H9 (cell line): Measurements from ENCODE around the gene CDH23. TPM values are rescaled to one million over a fixed set of nuclear protein-coding genes. Genes with fewer than 3 reads are reported as not detected.

Experiments
- DNase-seq: peaks from one replicate; pipeline ENCODE4 v3.0.0-alpha.2; 2017
- H2AFZ ChIP-seq: one replicate; pipeline ENCODE4 v1.6.1; 2013; ENCODE audit warnings: mild to moderate bottlenecking, low read length, control low read depth, moderate library complexity
- H2AK5ac ChIP-seq: 2 replicates; pipeline ENCODE4 v1.6.1; 2013; ENCODE audit warnings: low read length, control low read depth, mixed read lengths; ENCODE audit not compliant: insufficient read length
- H2BK120ac ChIP-seq: one replicate; pipeline ENCODE4 v1.6.1; 2013; ENCODE audit warnings: low read depth, mild to moderate bottlenecking, low read length, control low read depth, inconsistent platforms; ENCODE audit not compliant: poor library complexity, severe bottlenecking
- H2BK12ac ChIP-seq: 2 replicates; pipeline ENCODE4 v1.6.1; 2013; ENCODE audit warnings: low read length, control low read depth, mixed read lengths, low read depth; ENCODE audit not compliant: insufficient read length
- H2BK15ac ChIP-seq: 2 replicates; pipeline ENCODE4 v1.6.1; 2013; ENCODE audit warnings: low read depth, low read length, control low read depth
- H2BK20ac ChIP-seq: one replicate; pipeline ENCODE4 v1.6.1; 2013; ENCODE audit warnings: low read depth, mild to moderate bottlenecking, low read length, control low read depth, inconsistent platforms; ENCODE audit not compliant: poor library complexity, severe bottlenecking
- H2BK5ac ChIP-seq: 2 replicates; pipeline ENCODE4 v1.6.1; 2013; ENCODE audit warnings: low read length, control low read depth, mixed read lengths; ENCODE audit not compliant: insufficient read length
- H3K14ac ChIP-seq: 2 replicates; pipeline ENCODE4 v1.6.1; 2013; ENCODE audit warnings: low read length, control low read depth; ENCODE audit not compliant: insufficient read depth
- H3K18ac ChIP-seq: 2 replicates; pipeline ENCODE4 v1.6.1; 2013; ENCODE audit warnings: low read depth, mild to moderate bottlenecking, mixed read lengths, low read length, control low read depth; ENCODE audit not compliant: insufficient read length
- H3K23ac ChIP-seq: 2 replicates; pipeline ENCODE4 v1.6.1; 2013; ENCODE audit warnings: low read length, control low read depth, mixed read lengths, low read depth; ENCODE audit not compliant: insufficient read length
- H3K23me2 ChIP-seq: 2 replicates; pipeline ENCODE4 v1.6.1; 2013; ENCODE audit warnings: low read depth, mild to moderate bottlenecking, mixed read lengths, low read length, control low read depth; ENCODE audit not compliant: insufficient read length, poor library complexity, severe bottlenecking
- H3K27ac ChIP-seq: 2 replicates; pipeline ENCODE4 v1.5.1; 2013; ENCODE audit warnings: low read length, control low read depth, mixed read lengths, low read depth; ENCODE audit not compliant: insufficient read length
- H3K27me3 ChIP-seq: 2 replicates; pipeline ENCODE4 v1.6.1; 2013; ENCODE audit warnings: low read length, control low read depth, inconsistent platforms; ENCODE audit not compliant: insufficient read depth
- H3K4ac ChIP-seq: 2 replicates; pipeline ENCODE4 v1.6.1; 2013; ENCODE audit warnings: low read depth, mild to moderate bottlenecking, control low read depth, inconsistent platforms, low read length, moderate library complexity
- H3K4me1 ChIP-seq: 2 replicates; pipeline ENCODE4 v1.6.1; 2013; ENCODE audit warnings: low read length, control low read depth, inconsistent platforms; ENCODE audit not compliant: insufficient read depth
- H3K4me2 ChIP-seq: 2 replicates; pipeline ENCODE4 v1.6.1; 2013; ENCODE audit warnings: low read length, control low read depth, mixed read lengths; ENCODE audit not compliant: insufficient read length, insufficient read depth
- H3K56ac ChIP-seq: 2 replicates; pipeline ENCODE4 v1.6.1; 2013; ENCODE audit warnings: low read depth, mild to moderate bottlenecking, mixed read lengths, low read length, control low read depth; ENCODE audit not compliant: insufficient read length
- H3K79me1 ChIP-seq: 2 replicates; pipeline ENCODE4 v1.6.1; 2013; ENCODE audit warnings: low read depth, mild to moderate bottlenecking, moderate library complexity, low read length, control low read depth, inconsistent platforms; ENCODE audit not compliant: insufficient read depth, poor library complexity, severe bottlenecking
- H3K79me2 ChIP-seq: 2 replicates; pipeline ENCODE4 v1.6.1; 2013; ENCODE audit warnings: low read length, control low read depth, inconsistent platforms; ENCODE audit not compliant: insufficient read depth
- H3K9ac ChIP-seq: 2 replicates; pipeline ENCODE4 v1.6.1; 2013; ENCODE audit warnings: low read length, control low read depth, mixed read lengths; ENCODE audit not compliant: insufficient read length; ENCODE audit errors: extremely low read depth
- H3K9me3 ChIP-seq: one replicate; pipeline ENCODE4 v1.6.1; 2013; ENCODE audit warnings: low read depth, low read length, inconsistent platforms; ENCODE audit not compliant: control insufficient read depth
- H3T11ph ChIP-seq: one replicate; pipeline ENCODE4 v1.6.1; 2013; ENCODE audit warnings: mild to moderate bottlenecking, low read length, control low read depth, inconsistent platforms
- H4K20me1 ChIP-seq: one replicate; pipeline ENCODE4 v1.6.1; 2013; ENCODE audit not compliant: control insufficient read depth, insufficient read length, insufficient read depth
- H4K5ac ChIP-seq: 2 replicates; pipeline ENCODE4 v1.6.1; 2013; ENCODE audit warnings: low read depth, mild to moderate bottlenecking, mixed read lengths, low read length, control low read depth; ENCODE audit not compliant: insufficient read length
- H4K8ac ChIP-seq: replicated peaks from 2 replicates; pipeline ENCODE4 v1.6.1; 2013; ENCODE audit warnings: low read length, control low read depth, mixed read lengths, low read depth; ENCODE audit not compliant: insufficient read length
- H4K91ac ChIP-seq: 2 replicates; pipeline ENCODE4 v1.6.1; 2013; ENCODE audit warnings: low read depth, mild to moderate bottlenecking, moderate library complexity, mixed read lengths, low read length, control low read depth; ENCODE audit not compliant: insufficient read length
- H3K27ac Mint-ChIP-seq, 3 experiments: 2 replicates in 2 of 3; 3 replicates in 1 of 3; pipeline ENCODE4 v1.8.0; 2020 to 2021; ENCODE audit warnings: mixed read lengths in 3 of 3, mild to moderate bottlenecking in 1 of 3, moderate library complexity in 1 of 3
- H3K27me3 Mint-ChIP-seq: 2 replicates; pipeline ENCODE4 v1.8.0; 2021; ENCODE audit warnings: low read depth, mild to moderate bottlenecking, moderate library complexity, mixed read lengths
- H3K36me3 Mint-ChIP-seq, 3 experiments: 2 replicates in 2 of 3; 3 replicates in 1 of 3; pipeline ENCODE4 v1.8.0; 2020 to 2021; ENCODE audit warnings: low read depth in 3 of 3, mixed read lengths in 3 of 3; ENCODE audit not compliant: insufficient read depth in 1 of 3
- H3K4me1 Mint-ChIP-seq, 2 experiments: 2 replicates each; pipeline ENCODE4 v1.8.0; 2020; ENCODE audit warnings: mixed read lengths in 2 of 2
- H3K4me3 Mint-ChIP-seq, 2 experiments: 2 replicates in 1 of 2; 3 replicates in 1 of 2; pipeline ENCODE4 v1.8.0; 2020 to 2021; ENCODE audit warnings: mild to moderate bottlenecking in 2 of 2, mixed read lengths in 2 of 2, moderate library complexity in 1 of 2
- H3K9me3 Mint-ChIP-seq, 2 experiments: 2 replicates in 1 of 2; 3 replicates in 1 of 2; pipeline ENCODE4 v1.8.0; 2020; ENCODE audit warnings: mild to moderate bottlenecking in 2 of 2, mixed read lengths in 2 of 2, moderate library complexity in 1 of 2
- CTCF ChIP-seq: fragments of 200-600 bp; sonication (generic); conservative IDR thresholded peaks from 3 replicates; pipeline ENCODE4 v1.8.0; 2021; ENCODE audit warnings: antibody characterized with exemption, mild to moderate bottlenecking
- WGBS: extraction: QIAGEN DNeasy Blood & Tissue Kit; methylation state at CpG from one replicate; pipeline ENCODE4 v1.1.7; 2013; ENCODE audit warnings: missing lambda C conversion rate, low lambda C conversion rate, mixed read lengths; ENCODE audit not compliant: insufficient read length; ENCODE audit errors: extremely low coverage; 5-methylcytosine and 5-hydroxymethylcytosine counted together
- total RNA-seq: library from RNA; stranded (reverse); gene quantifications from 2 replicates; pipeline ENCODE4 v1.2.1, GENCODE V29; 2021

CDH23 gene
- total RNA-seq, 1 experiment from 2014 or later = 2.1 TPM

- Histone ChIP-seq H3K79me1 (no peaks in the 10 kb centered on the region), H4K91ac (no peak overlapping the region), H3K79me2 (no peaks in the 10 kb centered on the region), H3K4me2 (no peak overlapping the region), H3K18ac (no peak overlapping the region), H3K4me1 (no peaks in the 10 kb centered on the region; the same call in 1 of the 2 replicates), H3K23me2 (no peaks in the 10 kb centered on the region), H2AFZ (no peak overlapping the region), H3K27me3 (no peaks in the 10 kb centered on the region), H3T11ph (no peak overlapping the region), H3K56ac (no peak overlapping the region), H4K20me1 (no peaks in the 10 kb centered on the region), H2BK12ac (no peak overlapping the region), H3K27ac (no peak overlapping the region), H3K14ac (no peak overlapping the region), H2BK5ac (no peak overlapping the region), H2BK15ac (no peak overlapping the region), H3K9me3 (no peaks in the 10 kb centered on the region), H3K23ac (no peak overlapping the region), H3K4ac (no peak overlapping the region), H4K5ac (no peak overlapping the region), H3K9ac (no peak overlapping the region), H4K8ac (no peak overlapping the region), H2BK120ac (no peak overlapping the region), H2BK20ac (no peak overlapping the region), H2AK5ac (no peak overlapping the region)
- Mint-ChIP-seq H3K9me3 (no peaks in the 10 kb centered on the region; a peak in 1 of 5 replicates), H3K27me3 (peaks cover 4% of the 10 kb centered on the region), H3K4me1 (peaks cover 12 to 23% of the 10 kb centered on the region in 2 experiments), H3K27ac (peak overlapping the region in 1 of 3 experiments; percentile 6; a peak in 1 of 7 replicates), H3K36me3 (no peaks in the 10 kb centered on the region), H3K4me3 (no peak overlapping the region)
- no peak for TF ChIP-seq CTCF
- WGBS = no CpG with 5 or more reads among the region's 9 CpGs
- no peak for DNase-seq
These were observed 74.3 kb downstream of the CDH23 start for GRCh38 chr10:71471006-71471405.
